ENCODE results near the gene STK25.

The STK25 gene

DNA sequence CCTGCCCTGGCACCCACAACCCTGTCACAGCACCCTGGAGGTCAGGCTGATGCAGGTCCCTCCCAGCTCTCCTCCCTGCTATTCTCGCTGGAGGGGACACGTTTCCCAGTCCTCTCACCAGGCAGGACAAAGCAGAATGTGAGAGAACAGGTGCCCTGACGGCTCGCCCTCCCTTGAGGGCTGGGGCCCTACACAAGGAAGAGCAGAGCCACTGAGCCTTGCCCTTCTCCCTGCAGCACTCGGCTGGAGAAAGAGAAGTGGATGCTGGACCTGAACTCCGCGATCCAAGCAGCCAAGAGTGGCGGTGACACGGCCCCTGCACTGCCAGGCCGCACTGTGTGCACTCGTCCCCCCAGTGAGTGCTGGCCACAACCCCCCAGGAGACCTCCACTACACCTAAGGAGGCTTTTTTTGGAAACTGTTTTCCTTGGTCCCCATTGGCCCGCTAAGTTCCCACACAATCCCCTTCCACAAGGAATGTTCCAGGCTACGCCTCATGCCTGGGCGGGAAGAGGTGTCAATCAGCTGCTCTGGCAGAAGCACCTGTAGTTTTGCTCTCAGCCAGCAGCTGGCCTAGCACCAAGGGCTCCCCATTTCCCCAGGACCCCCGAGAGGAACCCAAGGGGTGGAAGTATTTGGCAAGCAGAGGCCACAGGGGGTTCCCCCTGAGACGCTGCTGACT is 17.4 kb downstream of the STK25 start:
- Histone ChIP-seq H3K4me1 (ENCODE audit: control insufficient read depth, insufficient read depth, low read length, unreplicated experiment) (no peaks in the 10 kb centered on the region), H3K27ac (ENCODE audit: low read depth, low read length) (no peak overlapping the region), H3K79me2 (ENCODE audit: control insufficient read depth, insufficient read depth, low read length, unreplicated experiment) (no peaks in the 10 kb centered on the region), H3K36me3 (ENCODE audit: insufficient read depth, low read length) (peaks cover 6% of the 10 kb centered on the region; the same call in 1 of the 2 replicates), H3K27me3 (ENCODE audit: insufficient read depth, low read length) (no peaks in the 10 kb centered on the region), H2AFZ (ENCODE audit: low read length, unreplicated experiment) (no peak overlapping the region), H3K4me3 (ENCODE audit: low read depth, low read length) (no peak overlapping the region)

DNA sequence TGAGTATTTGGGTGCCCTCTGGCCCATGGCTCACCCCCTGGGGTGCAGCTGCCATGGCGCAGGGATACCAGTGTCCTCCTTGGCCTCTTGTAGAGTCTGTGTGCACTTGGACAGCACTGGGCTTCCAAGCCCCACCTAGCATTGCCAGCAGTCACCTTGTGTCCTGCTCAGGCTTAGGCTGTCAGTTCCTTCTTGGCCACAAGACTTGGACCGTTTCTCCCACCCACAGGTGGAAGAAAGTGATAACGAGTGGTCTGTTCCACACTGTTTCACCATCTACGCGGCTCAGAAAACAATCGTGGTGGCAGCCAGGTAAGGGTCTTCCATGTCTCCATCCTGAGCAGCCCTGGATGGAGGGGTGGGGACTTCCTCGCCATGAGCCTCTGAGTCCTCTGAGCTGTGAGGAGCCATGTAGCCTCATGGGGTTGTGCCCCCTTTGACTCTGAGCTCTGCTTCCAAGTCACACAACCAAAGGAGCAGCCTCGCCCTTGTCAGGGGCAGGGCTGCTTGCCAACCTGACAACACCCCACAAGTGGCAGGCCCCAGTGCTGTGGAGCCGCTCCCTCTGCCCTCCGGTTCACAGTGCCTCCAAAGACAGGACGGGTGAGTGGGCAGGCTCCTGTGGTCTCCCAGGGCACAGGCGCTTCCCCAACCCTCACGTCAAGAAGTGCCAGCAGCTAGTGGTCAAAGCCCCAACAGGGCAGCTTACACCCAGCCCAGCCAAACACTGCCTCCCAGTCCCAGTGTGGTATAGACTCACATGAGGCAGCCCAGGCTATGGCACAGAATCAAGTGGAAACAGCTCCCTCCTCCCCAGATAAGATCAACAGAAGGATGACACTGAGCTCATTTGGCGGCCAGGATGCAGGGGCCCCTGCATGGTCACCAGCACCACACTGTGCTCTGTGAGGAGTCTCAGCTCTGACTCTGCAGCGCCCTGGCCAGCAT is 18.4 kb downstream of the STK25 start:
- Histone ChIP-seq H3K79me2 (ENCODE audit: control insufficient read depth, insufficient read depth, low read length, unreplicated experiment) (no peaks in the 10 kb centered on the region), H3K27ac (ENCODE audit: low read depth, low read length) (no peak overlapping the region), H3K4me3 (ENCODE audit: low read depth, low read length) (no peak overlapping the region), H2AFZ (ENCODE audit: low read length, unreplicated experiment) (no peak overlapping the region), H3K36me3 (ENCODE audit: insufficient read depth, low read length) (peaks cover 6% of the 10 kb centered on the region; the same call in 1 of the 2 replicates), H3K4me1 (ENCODE audit: control insufficient read depth, insufficient read depth, low read length, unreplicated experiment) (no peaks in the 10 kb centered on the region), H3K27me3 (ENCODE audit: insufficient read depth, low read length) (no peaks in the 10 kb centered on the region)

DNA sequence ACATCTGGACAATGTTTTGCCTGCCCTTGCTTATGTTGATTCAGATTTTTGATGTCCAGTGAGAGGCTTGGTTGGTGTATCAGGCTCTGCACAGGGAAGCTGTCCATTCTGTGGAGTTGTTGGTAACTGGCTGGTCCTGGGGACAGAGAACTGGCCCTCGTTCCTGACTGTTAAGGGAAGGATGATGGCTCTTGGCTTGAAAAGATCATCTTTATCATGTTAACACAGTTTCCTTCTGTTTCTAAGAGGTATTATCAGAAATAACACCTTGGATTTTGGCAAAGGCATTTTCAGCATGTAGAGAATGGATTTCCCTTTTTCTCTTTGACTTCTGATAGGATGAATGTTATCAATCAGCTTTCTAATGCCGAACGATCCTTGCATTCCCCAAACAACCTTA is 19.3 kb downstream of the STK25 start:
- H3K36me3 ChIP-seq (ENCODE audit: insufficient read depth, low read length) = peaks cover 1% of the 10 kb centered on the region; the same call in 1 of the 2 replicates
- H2AFZ ChIP-seq (ENCODE audit: low read length, unreplicated experiment) = no peak overlapping the region
- H3K4me1 ChIP-seq (ENCODE audit: control insufficient read depth, insufficient read depth, low read length, unreplicated experiment) = no peaks in the 10 kb centered on the region
- H3K79me2 ChIP-seq (ENCODE audit: control insufficient read depth, insufficient read depth, low read length, unreplicated experiment) = no peaks in the 10 kb centered on the region
- H3K27ac ChIP-seq (ENCODE audit: low read depth, low read length) = no peak overlapping the region
- H3K4me3 ChIP-seq (ENCODE audit: low read depth, low read length) = no peak overlapping the region
- H3K27me3 ChIP-seq (ENCODE audit: insufficient read depth, low read length) = no peaks in the 10 kb centered on the region

DNA sequence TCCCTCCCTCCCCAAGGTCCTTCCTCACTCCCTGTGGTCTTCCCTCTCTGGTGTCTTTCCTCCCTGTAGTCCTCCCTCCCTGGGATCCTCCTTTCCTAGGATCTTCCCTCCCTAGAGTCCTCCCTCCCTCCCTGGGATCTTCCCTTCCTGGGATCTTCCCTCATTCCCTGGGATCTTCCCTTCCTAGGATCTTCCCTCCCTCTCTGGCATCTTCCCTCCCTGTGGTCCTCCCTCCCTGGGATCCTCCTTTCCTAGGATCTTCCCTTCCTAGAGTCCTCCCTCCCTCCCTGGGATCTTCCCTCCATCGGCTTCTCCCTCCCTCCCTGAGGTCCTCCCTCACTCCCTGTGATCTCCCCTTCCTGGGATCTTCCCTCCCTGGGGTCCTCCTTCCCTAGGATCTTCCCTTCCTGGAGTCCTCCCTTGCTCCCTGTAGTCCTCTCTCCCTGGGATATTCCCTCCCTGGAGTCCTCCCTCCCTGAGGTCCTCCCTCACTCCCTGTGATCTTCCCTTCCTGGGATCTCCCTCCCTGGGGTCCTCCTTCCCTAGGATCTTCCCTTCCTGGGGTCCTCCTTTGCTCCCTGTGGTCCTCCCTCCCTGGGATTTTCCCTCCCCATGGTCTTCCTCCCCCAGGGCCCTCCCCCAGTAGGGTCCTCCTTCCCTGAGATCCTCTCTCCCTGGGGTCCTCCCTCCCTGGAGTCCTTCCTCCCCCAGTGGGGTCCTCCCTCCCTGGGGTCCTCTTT is 23.0 kb downstream of the STK25 start:
- Histone ChIP-seq H3K36me3 (ENCODE audit: insufficient read depth, low read length) (no peaks in the 10 kb centered on the region), H3K79me2 (ENCODE audit: control insufficient read depth, insufficient read depth, low read length, unreplicated experiment) (no peaks in the 10 kb centered on the region), H3K4me1 (ENCODE audit: control insufficient read depth, insufficient read depth, low read length, unreplicated experiment) (no peaks in the 10 kb centered on the region), H2AFZ (ENCODE audit: low read length, unreplicated experiment) (no peak overlapping the region), H3K4me3 (ENCODE audit: low read depth, low read length) (no peak overlapping the region), H3K27ac (ENCODE audit: low read depth, low read length) (no peak overlapping the region), H3K27me3 (ENCODE audit: insufficient read depth, low read length) (no peaks in the 10 kb centered on the region)

DNA sequence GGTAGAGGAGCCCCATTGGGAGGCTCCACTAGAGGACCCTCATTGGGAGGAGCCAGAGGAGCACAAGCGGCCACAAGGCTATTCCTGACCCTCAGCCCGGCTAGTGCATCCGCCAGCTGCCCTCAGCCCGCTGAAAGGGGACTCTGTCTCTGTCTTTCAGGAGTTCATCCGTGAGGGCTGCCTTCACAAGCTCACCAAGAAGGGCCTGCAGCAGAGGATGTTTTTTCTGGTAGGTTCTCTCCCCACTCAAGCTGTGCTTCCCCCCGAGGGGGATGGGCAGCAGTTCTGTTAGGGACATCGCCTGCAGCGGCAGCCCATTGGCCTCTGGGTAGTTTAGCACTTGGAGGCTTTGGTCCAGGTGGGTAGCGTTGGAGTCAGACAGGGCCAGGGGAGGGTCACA is 25.1 kb downstream of the STK25 start:
- H2AFZ ChIP-seq (ENCODE audit: low read length, unreplicated experiment) = no peak overlapping the region
- H3K4me3 ChIP-seq (ENCODE audit: low read depth, low read length) = no peak overlapping the region
- no peak overlapping the region for H3K27ac ChIP-seq (ENCODE audit: low read depth, low read length)

DNA sequence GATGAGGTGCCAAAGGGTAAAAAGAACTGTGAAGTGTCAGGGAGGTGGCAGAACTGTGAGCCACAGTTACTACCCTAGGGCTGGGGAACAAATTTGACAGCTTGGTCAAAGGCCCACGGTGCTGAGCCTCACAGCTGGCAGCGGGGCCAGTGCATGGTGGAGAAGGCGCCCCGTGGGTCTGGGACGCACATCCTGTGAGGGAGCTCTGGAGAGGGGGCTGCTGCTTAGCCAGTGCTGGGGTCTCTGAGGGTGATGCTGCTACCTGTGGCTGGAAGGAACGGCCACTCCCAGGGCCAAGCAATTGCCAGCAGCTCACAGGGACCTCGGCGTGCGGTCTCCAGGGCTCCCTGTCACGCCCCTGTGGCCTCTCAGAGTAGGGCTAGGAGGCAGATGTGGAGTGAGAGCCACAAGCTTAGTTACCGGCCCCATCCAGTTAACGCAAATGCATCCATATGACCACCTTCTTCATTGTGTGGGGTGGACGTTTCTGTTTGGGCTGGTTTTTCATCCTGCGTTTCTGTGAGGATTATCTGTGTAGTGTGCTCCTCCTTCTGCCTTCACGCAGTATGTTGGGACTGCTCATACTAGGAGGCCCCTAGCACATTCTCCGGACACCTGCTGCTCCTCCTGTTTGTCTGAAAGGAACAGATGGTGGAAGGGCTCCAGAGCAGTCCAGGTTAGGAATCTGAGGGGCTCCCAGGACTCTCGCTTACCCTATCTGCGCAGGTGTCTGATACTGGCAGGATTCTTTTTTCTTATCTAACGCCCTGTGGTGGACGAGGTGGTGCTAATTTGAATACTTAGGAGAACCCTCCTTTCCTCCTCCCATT is 26.0 kb downstream of the STK25 start:
- no peaks in the 10 kb centered on the region for H3K4me1 ChIP-seq (ENCODE audit: control insufficient read depth, insufficient read depth, low read length, unreplicated experiment)
- no peaks in the 10 kb centered on the region for H3K36me3 ChIP-seq (ENCODE audit: insufficient read depth, low read length)
- H2AFZ ChIP-seq (ENCODE audit: low read length, unreplicated experiment) = no peak overlapping the region
- no peaks in the 10 kb centered on the region for H3K79me2 ChIP-seq (ENCODE audit: control insufficient read depth, insufficient read depth, low read length, unreplicated experiment)
- no peak overlapping the region for H3K4me3 ChIP-seq (ENCODE audit: low read depth, low read length)
- H3K27me3 ChIP-seq (ENCODE audit: insufficient read depth, low read length) = no peaks in the 10 kb centered on the region
- H3K27ac ChIP-seq (ENCODE audit: low read depth, low read length) = no peak overlapping the region

More for the DNA sequence above, 25.1 kb downstream of the STK25 start:
- no peaks in the 10 kb centered on the region for H3K27me3 ChIP-seq (ENCODE audit: insufficient read depth, low read length)
- no peaks in the 10 kb centered on the region for H3K4me1 ChIP-seq (ENCODE audit: control insufficient read depth, insufficient read depth, low read length, unreplicated experiment)
- H3K36me3 ChIP-seq (ENCODE audit: insufficient read depth, low read length) = no peaks in the 10 kb centered on the region
- no peaks in the 10 kb centered on the region for H3K79me2 ChIP-seq (ENCODE audit: control insufficient read depth, insufficient read depth, low read length, unreplicated experiment)

DNA sequence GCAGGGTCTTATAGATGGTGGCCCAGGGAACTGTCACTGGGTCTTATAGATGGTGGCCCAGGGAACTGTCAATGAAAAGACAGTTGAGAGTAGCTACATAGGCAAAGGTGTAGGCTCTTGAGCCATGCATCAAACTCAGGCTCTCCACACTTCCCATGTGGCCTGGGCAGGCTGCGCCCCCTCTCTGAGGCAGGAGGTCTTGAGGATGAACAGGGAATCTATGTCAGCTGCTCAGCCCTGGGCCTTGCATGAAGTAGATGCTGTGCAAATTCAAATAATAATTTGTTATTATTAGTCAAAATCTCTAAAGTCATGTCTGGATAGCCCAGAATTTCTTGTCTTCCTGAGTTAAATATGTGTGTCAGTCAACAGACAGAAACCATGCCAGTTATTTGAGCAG is 26.7 kb downstream of the STK25 start:
- Histone ChIP-seq H3K4me1 (ENCODE audit: control insufficient read depth, insufficient read depth, low read length, unreplicated experiment) (no peaks in the 10 kb centered on the region), H3K4me3 (ENCODE audit: low read depth, low read length) (no peak overlapping the region), H3K79me2 (ENCODE audit: control insufficient read depth, insufficient read depth, low read length, unreplicated experiment) (no peaks in the 10 kb centered on the region), H3K36me3 (ENCODE audit: insufficient read depth, low read length) (no peaks in the 10 kb centered on the region), H2AFZ (ENCODE audit: low read length, unreplicated experiment) (no peak overlapping the region), H3K27ac (ENCODE audit: low read depth, low read length) (no peak overlapping the region), H3K27me3 (ENCODE audit: insufficient read depth, low read length) (no peaks in the 10 kb centered on the region)

DNA sequence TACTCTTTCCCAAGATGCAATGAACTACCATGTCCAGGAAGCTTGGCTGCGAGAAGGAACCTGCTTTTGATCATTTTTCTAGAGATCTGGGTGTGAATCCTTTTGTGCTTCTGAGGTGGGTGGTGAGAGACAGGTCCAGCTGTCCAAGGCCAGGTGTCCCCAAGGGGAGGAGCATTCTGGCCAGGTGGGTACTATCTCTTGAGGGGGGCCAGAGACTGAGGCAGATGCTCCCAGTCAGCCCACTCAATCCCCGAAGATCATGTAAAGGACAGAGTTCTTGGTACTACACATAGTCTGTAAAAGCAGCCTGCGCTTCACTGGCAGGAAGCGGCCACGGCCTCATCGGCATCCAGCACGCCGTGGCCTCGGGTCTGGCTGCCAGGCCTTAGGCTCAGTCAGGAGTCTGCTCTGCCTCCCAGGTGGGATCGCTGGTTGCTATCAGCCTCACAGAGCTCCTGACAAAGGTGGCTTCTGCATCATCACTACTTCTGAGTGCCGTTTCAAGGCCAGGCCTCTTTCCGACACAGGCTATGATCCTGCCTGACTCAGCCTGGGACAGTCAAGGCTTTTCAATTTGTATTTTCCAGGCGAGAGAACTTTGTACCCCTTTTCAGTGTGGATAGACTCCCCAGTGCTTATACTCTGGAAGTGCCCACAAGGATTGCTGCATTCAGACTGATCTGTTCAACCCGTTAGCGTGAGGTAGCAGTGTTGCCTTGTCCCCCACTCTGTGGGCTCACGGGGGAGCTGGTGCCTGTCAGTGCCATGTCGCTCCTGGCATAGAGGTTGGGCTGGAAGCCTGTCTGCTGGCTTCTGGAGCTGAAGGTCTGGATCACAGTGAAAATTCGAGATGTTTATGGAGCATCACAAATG is 29.1 kb downstream of the STK25 start:
- H3K36me3 ChIP-seq (ENCODE audit: insufficient read depth, low read length) = no peaks in the 10 kb centered on the region
- no peaks in the 10 kb centered on the region for H3K79me2 ChIP-seq (ENCODE audit: control insufficient read depth, insufficient read depth, low read length, unreplicated experiment)
- H2AFZ ChIP-seq (ENCODE audit: low read length, unreplicated experiment) = no peak overlapping the region
- H3K27me3 ChIP-seq (ENCODE audit: insufficient read depth, low read length) = no peaks in the 10 kb centered on the region
- H3K4me1 ChIP-seq (ENCODE audit: control insufficient read depth, insufficient read depth, low read length, unreplicated experiment) = no peaks in the 10 kb centered on the region
- H3K4me3 ChIP-seq (ENCODE audit: low read depth, low read length) = no peak overlapping the region
- no peak overlapping the region for H3K27ac ChIP-seq (ENCODE audit: low read depth, low read length)

DNA sequence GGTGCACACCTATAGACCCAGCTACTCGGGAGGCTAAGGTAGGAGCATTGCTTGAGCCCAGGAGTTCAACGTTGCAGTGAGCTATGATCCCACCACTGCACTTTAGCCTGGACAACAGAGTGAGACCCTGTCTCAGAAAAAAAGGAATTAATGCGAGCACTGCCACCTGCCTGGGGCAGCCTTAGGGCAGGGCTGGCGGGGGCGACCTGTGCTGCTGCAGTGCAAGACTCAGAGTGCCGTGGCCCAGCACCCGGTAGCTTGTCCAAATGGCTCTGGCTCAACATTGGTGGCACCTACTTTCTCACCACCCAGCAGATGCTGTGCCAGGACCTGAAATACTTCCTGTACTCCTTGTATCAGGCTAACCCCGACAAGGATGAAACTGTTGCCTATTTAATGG is 30.2 kb downstream of the STK25 start:
- H3K4me3 ChIP-seq (ENCODE audit: low read depth, low read length) = no peak overlapping the region
- H3K27ac ChIP-seq (ENCODE audit: low read depth, low read length) = no peak overlapping the region
- H3K79me2 ChIP-seq (ENCODE audit: control insufficient read depth, insufficient read depth, low read length, unreplicated experiment) = no peaks in the 10 kb centered on the region
- H3K4me1 ChIP-seq (ENCODE audit: control insufficient read depth, insufficient read depth, low read length, unreplicated experiment) = no peaks in the 10 kb centered on the region
- H3K27me3 ChIP-seq (ENCODE audit: insufficient read depth, low read length) = no peaks in the 10 kb centered on the region
- no peaks in the 10 kb centered on the region for H3K36me3 ChIP-seq (ENCODE audit: insufficient read depth, low read length)
- H2AFZ ChIP-seq (ENCODE audit: low read length, unreplicated experiment) = no peak overlapping the region
